Stomach (tissue), 9 donors: Measurements from ENCODE around the gene STPG2. TPM values are rescaled to one million over a fixed set of nuclear protein-coding genes. Genes with fewer than 3 reads are reported as not detected.

Source experiments
- DNase-seq, 2 donors: peaks; one replicate each; pipeline versions ENCODE4 v3.0.0 to v3.0.0-alpha.2; 2013 to 2019
- H3K27ac ChIP-seq, 5 donors: fragments of 200-600 bp in 4 of 5; sonication (generic) in 4 of 5; one replicate each; pipeline ENCODE4 v1.5.1; 2013 to 2019; ENCODE audit warnings: mild to moderate bottlenecking in 1 of 5, moderate library complexity in 1 of 5
- H3K27me3 ChIP-seq, 3 donors: fragments of 200-600 bp; sonication (generic); one replicate each; pipeline ENCODE4 v1.5.1; 2017 to 2019; ENCODE audit warnings: mixed run types in 1 of 3
- H3K36me3 ChIP-seq, 4 donors: fragments of 200-600 bp; sonication (generic); 1 replicate in 3 of 4; 2 replicates in 1 of 4; pipeline ENCODE4 v1.5.1; 2016 to 2019
- H3K4me1 ChIP-seq, 4 donors: fragments of 200-600 bp; sonication (generic); one replicate each; pipeline ENCODE4 v1.5.1; 2016 to 2019
- H3K4me3 ChIP-seq, 4 donors: fragments of 200-600 bp; sonication (generic) in 3 of 4; one replicate each; pipeline ENCODE4 v1.5.1; 2016 to 2019; ENCODE audit warnings: mild to moderate bottlenecking in 1 of 4
- H3K9me3 ChIP-seq, 4 donors: fragments of 200-600 bp; sonication (generic); one replicate each; pipeline ENCODE4 v1.5.1; 2016 to 2019
- CTCF ChIP-seq, 7 experiments: fragments of 450-650 bp in 4 of 7; fragments of 200-600 bp in 3 of 7; sonication (generic) in 3 of 7; IDR thresholded peaks; one replicate each; pipeline ENCODE4 v1.5.1; 2016 to 2019; ENCODE audit warnings: antibody characterized with exemption in 7 of 7, control low read depth in 2 of 7, mild to moderate bottlenecking in 1 of 7
- EP300 ChIP-seq: sonication (generic); formaldehyde crosslinking; IDR thresholded peaks from one replicate; pipeline ENCODE4 v1.6.1; 2017; ENCODE audit warnings: antibody characterized with exemption
- POLR2A ChIP-seq, 4 donors: fragments of 450-650 bp; IDR thresholded peaks; one replicate each; pipeline ENCODE4 v1.6.1; 2016; ENCODE audit warnings: antibody characterized with exemption in 4 of 4, control low read depth in 2 of 4, mild to moderate bottlenecking in 1 of 4, moderate library complexity in 1 of 4
- POLR2AphosphoS5 ChIP-seq, 3 donors: sonication (generic); formaldehyde crosslinking; IDR thresholded peaks; one replicate each; pipeline ENCODE4 v1.6.1; 2016; ENCODE audit warnings: antibody characterized with exemption in 3 of 3
- WGBS, 5 donors: extraction: QIAGEN DNeasy Blood & Tissue Kit in 3 of 5; methylation state at CpG; one replicate each; pipeline versions ENCODE4 v1.1.5 to v1.1.7; 2013 to 2018; 5-methylcytosine and 5-hydroxymethylcytosine counted together
- intact Hi-C: fragments of 100-400 bp; cut with DNase I; formaldehyde crosslinking; loops from one replicate; pipeline ENCODE4 v1.15.1; 2023; ENCODE audit warnings: low total_unique reads
- polyA plus RNA-seq, 3 donors: library from polyadenylated mRNA; stranded (reverse); fragments of 200-250 nt; gene quantifications; one replicate each; pipeline ENCODE4 v1.2.3, GENCODE V29; 2013
- total RNA-seq, 5 donors: library from RNA; depleted of rRNA; stranded (reverse); fragments of >200 nt; gene quantifications; one replicate each; pipeline versions ENCODE4 v1.1.0 to v1.2.3, GENCODE V29; 2014 to 2016
- donor health status: healthy with polysubstance abuse.
- donor health status: Bipolar disorder and iron deficiency.
- donor health status: healthy.

The STPG2 gene
- total and polyA plus RNA-seq, 8 donors = 0.05 to 0.89 (median 0.49) TPM; not detected in 4

- Histone ChIP-seq H3K27ac (no peak overlapping the region), H3K36me3 (no peaks in the 10 kb centered on the region), H3K9me3 (no peaks in the 10 kb centered on the region), H3K4me3 (no peak overlapping the region), H3K4me1 (no peaks in the 10 kb centered on the region), H3K27me3 (no peaks in the 10 kb centered on the region)
- DNase-seq = no peak
- intact Hi-C loops = no loop called here
- TF ChIP-seq POLR2AphosphoS5 (IDR thresholded peaks at IDR 0.05) = no peak
- TF ChIP-seq POLR2A (IDR thresholded peaks at IDR 0.05) = no peak
- 62 to 77% (median 71%) methylated on average over 3 of the region's 3 CpGs for WGBS, 5 donors
Observed at GRCh38 chr4:97747945-97748344, 395.3 kb downstream of the STPG2 start.

- H3K4me3 ChIP-seq = no peak overlapping the region
- intact Hi-C loops = no loop called here
- H3K4me1 ChIP-seq = peaks cover 0 to 6% (median 0%) of the 10 kb centered on the region in 4 donors
- H3K27ac ChIP-seq = no peak overlapping the region
- no peaks in the 10 kb centered on the region for H3K9me3 ChIP-seq
- peak in 1 of 2 donors; percentile 57 for DNase-seq
- H3K36me3 ChIP-seq = no peaks in the 10 kb centered on the region
- WGBS, 5 donors = 9 to 17% (median 13%) methylated on average over 4 of the region's 4 CpGs
- TF ChIP-seq POLR2A (IDR thresholded peaks at IDR 0.05) (no peak), EP300 (no peak), CTCF (IDR thresholded peaks at IDR 0.05) (no peak), POLR2AphosphoS5 (IDR thresholded peaks at IDR 0.05) (no peak)
- no peaks in the 10 kb centered on the region for H3K27me3 ChIP-seq
Observed at GRCh38 chr4:97720869-97721432, 422.3 kb downstream of the STPG2 start.

GRCh38 chr4:97691111-97691605, 452.1 kb downstream of the STPG2 start:
- no peaks in the 10 kb centered on the region for H3K36me3 ChIP-seq
- DNase-seq = no peak
- no peak for TF ChIP-seq EP300
- no peak for TF ChIP-seq POLR2A (IDR thresholded peaks at IDR 0.05)
- TF ChIP-seq CTCF (IDR thresholded peaks at IDR 0.05) = no peak
- TF ChIP-seq POLR2AphosphoS5 (IDR thresholded peaks at IDR 0.05) = no peak
- H3K27ac ChIP-seq = no peak overlapping the region
- H3K4me3 ChIP-seq = no peak overlapping the region
- intact Hi-C loops = no loop called here
- 66 to 82% (median 71%) methylated on average over 3 of the region's 3 CpGs for WGBS, 5 donors
- no peaks in the 10 kb centered on the region for H3K4me1 ChIP-seq
- no peaks in the 10 kb centered on the region for H3K27me3 ChIP-seq
- H3K9me3 ChIP-seq = peaks cover 0 to 25% (median 15%) of the 10 kb centered on the region in 4 donors

- intact Hi-C loops = no loop called here
- Histone ChIP-seq H3K4me3 (no peak overlapping the region), H3K27ac (no peak overlapping the region), H3K4me1 (no peaks in the 10 kb centered on the region), H3K27me3 (no peaks in the 10 kb centered on the region), H3K9me3 (peaks cover 0 to 4% (median 2%) of the 10 kb centered on the region in 4 donors), H3K36me3 (no peaks in the 10 kb centered on the region)
- 16 to 46% (median 34%) methylated on average over 1 of the region's 1 CpG for WGBS, 5 donors
- DNase-seq = no peak
- TF ChIP-seq POLR2AphosphoS5 (IDR thresholded peaks at IDR 0.05) (no peak), EP300 (no peak), CTCF (IDR thresholded peaks at IDR 0.05) (no peak), POLR2A (IDR thresholded peaks at IDR 0.05) (no peak)
Observed at GRCh38 chr4:97670703-97671269, 472.5 kb downstream of the STPG2 start.

- Histone ChIP-seq H3K27ac (no peak overlapping the region), H3K4me3 (no peak overlapping the region), H3K9me3 (peaks cover 0 to 16% (median 12%) of the 10 kb centered on the region in 4 donors), H3K27me3 (no peaks in the 10 kb centered on the region), H3K4me1 (no peaks in the 10 kb centered on the region), H3K36me3 (no peaks in the 10 kb centered on the region)
- TF ChIP-seq CTCF (IDR thresholded peaks at IDR 0.05) (no peak), POLR2A (IDR thresholded peaks at IDR 0.05) (no peak), EP300 (no peak), POLR2AphosphoS5 (IDR thresholded peaks at IDR 0.05) (no peak)
- WGBS, 5 donors = 71 to 80% (median 74%) methylated on average over 4 of the region's 4 CpGs
- intact Hi-C loops = no loop called here
- no peak for DNase-seq
Observed at GRCh38 chr4:97665553-97665952, 477.7 kb downstream of the STPG2 start.
